A549 (cell line): ENCODE measurements around the gene PDE12.
A peak's percentile ranks its signal among the peaks of the same experiment; 100 is the strongest.

Source experiments
- FOSL2 ChIP-seq, 2 experiments: fragments of 450-650 bp in 1 of 2; fragments of >200 bp in 1 of 2; sonication (Bioruptor Twin) in 1 of 2; formaldehyde crosslinking; IDR thresholded peaks; 2 replicates each; pipeline versions ENCODE4 v1.5.0 to v1.6.1; 2016 to 2020; ENCODE audit warnings: mild to moderate bottlenecking in 1 of 2, moderate library complexity in 1 of 2
- JUN ChIP-seq, 2 experiments: fragments of >200 bp; sonication (Bioruptor Twin); formaldehyde crosslinking; IDR thresholded peaks; 2 replicates in 1 of 2; 3 replicates in 1 of 2; pipeline ENCODE4 v1.6.1; 2016 to 2017
- POLR2A ChIP-seq: IDR thresholded peaks from 2 replicates; pipeline ENCODE4 v1.6.1; 2012; ENCODE audit warnings: mild to moderate bottlenecking, low read length
- TF ChIP-seq, protein P1 (sequence below): fragments of >200 bp; sonication (Bioruptor Twin); formaldehyde crosslinking; IDR thresholded peaks from 3 replicates; pipeline ENCODE4 v1.5.1; 2016
- TF ChIP-seq, protein P2 (sequence below): fragments of 250-450 bp; sonication (Bioruptor Pico); IDR thresholded peaks from 2 replicates; pipeline ENCODE4 v1.5.0; 2021; ENCODE audit warnings: mild to moderate bottlenecking, moderate library complexity, borderline replicate concordance
- TF ChIP-seq, protein P3 (sequence below): IDR thresholded peaks from 2 replicates; pipeline ENCODE4 v1.6.1; 2012

DNA sequence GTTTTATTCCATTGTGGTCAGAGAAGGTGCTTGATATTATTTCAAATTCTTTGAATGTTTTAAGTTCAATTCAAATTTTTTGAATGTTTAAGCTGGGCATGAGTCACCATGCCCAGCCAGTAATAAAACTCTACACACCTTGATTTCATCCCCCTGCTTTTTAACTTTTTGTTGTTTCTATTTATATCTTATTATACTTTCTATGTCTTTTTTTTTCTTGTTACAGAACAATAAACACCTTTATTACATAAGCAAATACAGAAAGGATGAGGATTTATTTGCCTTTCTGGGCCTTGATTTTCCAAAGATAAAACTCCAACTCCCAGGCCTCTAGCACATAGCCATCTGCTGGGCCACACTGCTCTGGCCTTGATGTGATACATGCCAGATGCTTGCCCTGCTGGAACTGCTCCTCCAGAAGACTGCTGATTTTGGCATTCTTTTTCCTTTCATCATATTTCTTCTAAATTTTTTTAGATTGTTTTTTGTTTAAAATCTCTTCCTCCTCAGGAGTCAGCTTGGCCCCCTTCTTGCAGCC lies 25.9 kb upstream of the PDE12 start:
- TF ChIP-seq POLR2A: no peak
- TF ChIP-seq, protein P1, sequence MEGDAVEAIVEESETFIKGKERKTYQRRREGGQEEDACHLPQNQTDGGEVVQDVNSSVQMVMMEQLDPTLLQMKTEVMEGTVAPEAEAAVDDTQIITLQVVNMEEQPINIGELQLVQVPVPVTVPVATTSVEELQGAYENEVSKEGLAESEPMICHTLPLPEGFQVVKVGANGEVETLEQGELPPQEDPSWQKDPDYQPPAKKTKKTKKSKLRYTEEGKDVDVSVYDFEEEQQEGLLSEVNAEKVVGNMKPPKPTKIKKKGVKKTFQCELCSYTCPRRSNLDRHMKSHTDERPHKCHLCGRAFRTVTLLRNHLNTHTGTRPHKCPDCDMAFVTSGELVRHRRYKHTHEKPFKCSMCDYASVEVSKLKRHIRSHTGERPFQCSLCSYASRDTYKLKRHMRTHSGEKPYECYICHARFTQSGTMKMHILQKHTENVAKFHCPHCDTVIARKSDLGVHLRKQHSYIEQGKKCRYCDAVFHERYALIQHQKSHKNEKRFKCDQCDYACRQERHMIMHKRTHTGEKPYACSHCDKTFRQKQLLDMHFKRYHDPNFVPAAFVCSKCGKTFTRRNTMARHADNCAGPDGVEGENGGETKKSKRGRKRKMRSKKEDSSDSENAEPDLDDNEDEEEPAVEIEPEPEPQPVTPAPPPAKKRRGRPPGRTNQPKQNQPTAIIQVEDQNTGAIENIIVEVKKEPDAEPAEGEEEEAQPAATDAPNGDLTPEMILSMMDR: no peak
- TF ChIP-seq, protein P2, sequence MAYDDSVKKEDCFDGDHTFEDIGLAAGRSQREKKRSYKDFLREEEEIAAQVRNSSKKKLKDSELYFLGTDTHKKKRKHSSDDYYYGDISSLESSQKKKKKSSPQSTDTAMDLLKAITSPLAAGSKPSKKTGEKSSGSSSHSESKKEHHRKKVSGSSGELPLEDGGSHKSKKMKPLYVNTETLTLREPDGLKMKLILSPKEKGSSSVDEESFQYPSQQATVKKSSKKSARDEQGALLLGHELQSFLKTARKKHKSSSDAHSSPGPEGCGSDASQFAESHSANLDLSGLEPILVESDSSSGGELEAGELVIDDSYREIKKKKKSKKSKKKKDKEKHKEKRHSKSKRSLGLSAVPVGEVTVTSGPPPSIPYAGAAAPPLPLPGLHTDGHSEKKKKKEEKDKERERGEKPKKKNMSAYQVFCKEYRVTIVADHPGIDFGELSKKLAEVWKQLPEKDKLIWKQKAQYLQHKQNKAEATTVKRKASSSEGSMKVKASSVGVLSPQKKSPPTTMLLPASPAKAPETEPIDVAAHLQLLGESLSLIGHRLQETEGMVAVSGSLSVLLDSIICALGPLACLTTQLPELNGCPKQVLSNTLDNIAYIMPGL (CRISPR knock-in tag): no peak
- TF ChIP-seq JUN (IDR thresholded peaks at IDR 0.05): no peak
- TF ChIP-seq, protein P3, sequence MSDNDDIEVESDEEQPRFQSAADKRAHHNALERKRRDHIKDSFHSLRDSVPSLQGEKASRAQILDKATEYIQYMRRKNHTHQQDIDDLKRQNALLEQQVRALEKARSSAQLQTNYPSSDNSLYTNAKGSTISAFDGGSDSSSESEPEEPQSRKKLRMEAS: no peak
- no peak for TF ChIP-seq FOSL2 (IDR thresholded peaks at IDR 0.05)
- TF ChIP-seq FOSL2 (CRISPR knock-in tag; IDR thresholded peaks at IDR 0.05): 0 out of 2 replicates have a peak, but pooled peaks have one; percentile 14
